Fibroblast of upper back skin (primary cell): Measurements from ENCODE around the gene PRKX.
A peak's percentile ranks its signal among the peaks of the same experiment; 100 is the strongest.
"Not testable (repeated sequence)": the region's sequence is repeated elsewhere in the genome, so short reads cannot be mapped to it uniquely, and the experiment has no call there.

Source experiments
- DNase-seq: peaks from one replicate; pipeline ENCODE4 v3.0.0-alpha.2; 2013

Gene PRKX

DNA sequence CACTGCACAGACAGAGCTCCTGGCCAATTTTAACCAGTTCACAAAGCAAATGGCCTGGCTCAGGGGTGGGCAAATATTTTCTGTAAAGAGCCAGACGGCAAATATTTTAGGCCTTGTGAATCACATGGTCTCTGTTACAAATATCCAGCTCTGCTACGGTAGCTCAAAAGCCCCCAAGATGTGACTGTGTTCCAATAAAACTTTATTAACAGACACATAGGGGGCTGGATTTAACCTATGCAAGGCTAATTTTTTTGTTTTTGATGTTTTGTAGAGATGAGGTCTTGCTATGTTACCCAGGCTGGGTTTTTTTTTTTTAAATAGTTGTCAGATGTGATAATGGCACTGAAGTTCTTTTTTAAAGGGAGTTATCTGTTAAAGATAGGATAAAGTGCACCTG is 65.4 kb downstream of the PRKX start:
- DNase-seq = no peak

DNA sequence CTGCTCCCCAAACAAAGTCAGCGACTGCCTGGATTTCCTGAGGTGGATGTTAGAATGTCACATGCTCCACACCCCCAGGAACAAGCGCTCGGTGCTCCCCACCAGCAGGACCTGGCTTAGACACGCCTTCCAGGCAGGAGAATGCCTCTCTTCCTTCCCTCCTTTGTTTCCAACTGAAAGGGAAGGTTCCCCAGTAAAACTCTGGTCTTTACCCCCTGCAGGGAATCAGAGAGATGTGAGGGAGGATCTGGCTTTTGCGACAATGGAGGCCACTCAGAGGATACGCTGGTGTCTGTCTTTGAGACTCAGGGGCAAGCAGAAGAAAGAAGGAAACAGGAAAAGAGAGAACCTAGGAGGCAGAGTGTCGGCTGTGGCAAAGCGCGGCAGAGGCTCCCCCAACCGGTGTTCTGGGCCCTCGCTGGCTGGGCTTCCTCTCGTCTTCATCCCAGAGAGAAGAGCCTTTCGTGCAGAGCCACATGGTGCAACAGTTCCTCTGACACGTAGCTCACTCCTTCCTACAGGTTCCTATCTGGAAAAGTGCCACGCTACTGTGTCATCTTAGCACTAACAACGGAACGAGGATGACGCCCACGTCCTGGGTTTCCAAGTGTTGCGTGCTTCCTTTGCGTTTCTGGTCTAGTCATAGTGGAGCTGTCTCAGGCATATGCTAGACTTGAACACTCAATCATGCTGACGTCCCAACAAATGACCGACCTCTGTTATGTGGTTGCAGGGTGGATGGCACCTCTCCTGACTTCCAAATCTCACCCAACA is 73.4 kb downstream of the PRKX start:
- peak; percentile 25 for DNase-seq

DNA sequence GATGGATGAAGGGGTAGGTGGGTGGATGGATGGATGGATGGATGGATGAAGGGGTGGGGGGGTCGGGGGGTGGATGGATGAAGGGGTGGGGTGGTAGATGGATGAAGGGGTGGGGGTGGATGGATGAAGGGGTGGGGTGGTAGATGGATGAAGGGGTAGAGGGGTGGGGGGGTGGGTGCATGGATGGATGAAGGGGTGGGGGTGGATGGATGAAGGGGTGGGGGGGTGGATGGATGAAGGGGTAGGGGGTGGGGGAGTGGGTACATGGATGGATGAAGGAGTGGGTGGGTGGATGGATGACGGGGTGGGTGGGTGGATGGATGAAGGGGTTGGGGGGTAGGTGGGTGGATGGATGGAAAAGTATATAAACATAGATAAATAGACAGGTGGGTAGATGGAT is 74.2 kb downstream of the PRKX start:
- DNase-seq = no peak

DNA sequence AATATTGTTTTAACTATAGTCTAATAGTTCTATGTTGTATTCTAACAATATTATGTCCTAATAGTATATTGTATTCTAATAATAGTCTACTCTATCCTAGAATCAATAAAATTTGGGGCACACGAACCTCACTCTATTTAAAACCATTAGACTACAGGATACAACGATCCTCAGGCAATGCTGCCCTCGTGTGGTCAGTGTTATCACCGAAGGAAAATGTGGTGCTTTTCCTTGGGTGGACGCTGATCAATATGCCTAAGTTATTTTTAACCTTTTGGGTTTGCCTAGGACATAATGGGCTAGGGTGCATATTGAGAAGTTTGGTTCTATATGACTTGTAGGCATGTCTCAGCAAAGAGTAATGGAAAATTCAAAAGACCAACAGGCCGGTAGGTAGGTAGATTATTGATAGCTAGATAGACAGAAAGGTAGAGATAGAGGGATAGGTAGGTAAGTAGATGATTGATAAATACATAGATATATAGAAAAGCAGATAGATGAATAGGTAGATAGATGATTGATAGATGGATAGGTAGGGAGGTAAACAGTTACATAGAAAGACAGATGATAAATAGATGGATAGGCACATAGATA is 75.1 kb downstream of the PRKX start:
- DNase-seq = peak; percentile 37

DNA sequence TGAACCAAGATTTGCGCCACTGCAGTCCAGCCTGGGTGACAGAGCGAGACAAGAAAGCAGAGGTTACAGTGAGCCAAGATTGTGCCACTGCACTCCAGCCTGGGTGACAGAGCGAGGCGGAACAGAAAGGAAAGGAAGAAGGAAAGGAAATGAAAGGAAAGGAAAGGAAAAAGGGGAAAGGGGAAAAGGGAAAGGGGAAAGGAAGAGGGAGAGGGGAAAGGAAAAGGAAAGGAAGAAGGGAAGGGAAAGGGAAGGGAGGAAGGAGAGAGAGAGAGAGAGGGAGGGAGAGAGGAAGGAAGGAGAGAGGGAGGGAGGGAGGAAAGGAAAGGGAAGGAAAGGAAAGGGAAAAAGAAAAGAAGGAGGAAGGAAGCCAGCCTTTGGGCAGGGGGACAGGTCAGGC is 76.6 kb downstream of the PRKX start:
- no peak for DNase-seq

DNA sequence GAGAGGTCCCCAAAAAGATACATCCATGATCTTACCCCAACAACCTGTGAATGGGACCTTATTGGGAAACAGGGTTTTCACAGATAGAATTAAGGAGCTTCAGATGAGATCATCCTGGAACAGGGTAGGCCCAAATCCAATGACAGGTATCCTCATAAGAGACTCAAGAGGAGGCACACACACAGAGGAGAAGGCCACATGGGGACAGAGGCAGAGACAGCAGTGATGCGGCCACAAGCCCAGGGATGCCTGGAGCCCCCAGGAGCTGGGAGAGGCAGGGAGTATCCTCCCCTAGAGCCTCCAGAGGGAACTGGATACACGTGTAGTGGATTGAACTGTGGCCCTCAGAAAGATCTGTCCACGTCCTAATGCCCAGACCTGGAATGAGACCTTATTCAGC is 82.3 kb downstream of the PRKX start:
- DNase-seq = no peak

DNA sequence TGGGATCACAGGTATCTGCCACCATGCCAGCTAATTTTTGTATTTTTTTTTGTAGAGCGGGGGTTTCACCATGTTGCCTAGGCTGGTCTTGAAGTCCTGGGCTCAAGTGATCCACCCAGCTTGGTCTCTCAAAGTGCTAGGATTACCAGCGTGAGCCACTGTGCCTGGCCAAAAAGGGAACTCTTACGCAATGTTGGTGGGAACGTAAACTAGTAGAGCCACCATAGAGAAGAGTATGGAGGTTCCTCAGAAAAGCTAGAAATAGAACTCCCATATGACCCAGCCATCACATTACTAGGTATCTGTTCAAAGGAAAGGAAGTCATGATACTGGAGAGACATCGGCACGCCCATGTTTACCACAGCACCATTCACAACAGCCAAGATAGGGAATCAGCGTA is 85.9 kb downstream of the PRKX start:
- no peak for DNase-seq

DNA sequence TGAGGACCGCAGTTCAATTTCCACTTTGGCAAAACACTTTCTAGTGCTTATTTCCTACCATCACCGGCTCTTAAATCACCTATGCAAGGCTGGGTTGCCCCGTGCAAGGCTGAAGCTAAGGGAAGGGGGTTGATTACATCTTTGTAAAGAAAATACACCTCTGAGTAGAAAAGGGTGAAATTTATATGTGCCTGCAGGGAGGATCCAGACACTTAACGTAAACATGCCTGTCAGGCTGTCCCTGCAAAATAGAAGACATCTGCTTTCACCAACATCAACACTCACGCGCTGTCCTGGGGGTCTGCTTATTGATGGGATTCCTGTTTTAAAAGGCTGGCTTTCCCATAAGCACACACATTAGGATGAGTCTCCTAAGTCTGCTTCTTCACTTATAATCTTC is 92.0 kb downstream of the PRKX start:
- DNase-seq = no peak

DNA sequence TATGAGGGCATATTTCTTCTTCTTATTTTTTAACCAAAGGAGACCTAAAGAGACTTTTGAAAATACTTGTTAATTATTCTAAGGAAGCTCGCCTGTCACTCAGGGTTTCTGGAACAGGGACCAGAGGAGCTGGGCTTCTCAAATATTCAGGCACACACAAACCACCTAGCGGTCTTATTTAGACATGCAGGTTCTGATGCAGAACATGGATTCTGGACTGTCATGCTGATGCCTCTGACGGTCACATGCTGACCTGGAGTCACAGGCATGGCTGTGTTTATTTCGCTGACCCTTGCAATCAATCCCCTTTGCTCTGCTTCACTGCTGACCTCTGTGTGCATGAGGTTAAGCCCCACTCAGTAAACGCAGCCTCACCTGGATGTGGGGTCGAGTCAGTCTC is 101.7 kb downstream of the PRKX start:
- DNase-seq = not testable (repeated sequence)

DNA sequence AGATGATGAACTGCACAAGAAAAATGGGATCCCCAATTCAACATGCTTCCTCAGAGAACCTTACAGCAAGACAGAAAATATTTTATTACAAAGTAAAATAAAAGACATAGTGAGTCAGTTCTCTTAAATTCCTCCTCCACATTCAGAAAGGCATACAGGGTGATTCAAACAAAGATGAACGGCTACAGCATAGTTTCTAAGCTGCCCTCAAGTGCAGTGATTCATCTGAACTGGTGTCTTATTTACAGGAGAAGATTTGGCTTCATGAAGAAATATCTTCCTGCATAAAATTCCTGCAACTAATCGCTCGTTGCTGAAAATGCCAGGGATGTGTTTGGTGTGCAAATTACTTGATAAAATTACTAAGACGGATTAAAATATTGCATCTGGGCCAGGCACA is 103.6 kb downstream of the PRKX start:
- peak; percentile 86 for DNase-seq

DNA sequence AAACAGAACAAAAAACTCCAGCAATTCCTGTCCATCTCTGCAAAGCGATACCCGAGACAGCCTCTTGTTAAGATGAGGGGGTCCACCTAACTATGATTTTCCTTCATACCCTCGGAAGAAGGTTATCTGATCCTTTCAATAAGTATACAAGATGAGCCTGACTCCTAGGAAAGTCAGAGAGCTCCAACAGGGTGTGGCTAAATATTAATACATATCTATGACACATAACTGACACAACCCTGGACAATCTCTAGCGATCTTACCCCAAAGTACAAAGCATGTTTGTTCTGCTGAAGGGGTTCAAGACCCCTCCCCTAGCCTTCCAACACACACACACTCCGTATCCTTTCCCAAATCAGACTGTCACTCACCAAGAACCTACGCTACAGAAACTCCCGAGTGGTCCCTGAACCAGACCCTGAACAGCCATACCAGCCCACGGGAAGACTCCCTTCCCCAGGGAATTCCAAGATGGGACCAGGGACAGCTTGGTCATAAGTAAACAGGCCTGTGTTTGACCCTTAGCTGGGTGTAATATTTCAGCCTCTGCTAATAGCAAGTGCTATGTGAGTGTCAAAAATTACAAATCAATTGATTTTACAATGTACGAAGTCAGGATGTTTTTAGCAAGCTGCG is 110.3 kb downstream of the PRKX start:
- no peak for DNase-seq

DNA sequence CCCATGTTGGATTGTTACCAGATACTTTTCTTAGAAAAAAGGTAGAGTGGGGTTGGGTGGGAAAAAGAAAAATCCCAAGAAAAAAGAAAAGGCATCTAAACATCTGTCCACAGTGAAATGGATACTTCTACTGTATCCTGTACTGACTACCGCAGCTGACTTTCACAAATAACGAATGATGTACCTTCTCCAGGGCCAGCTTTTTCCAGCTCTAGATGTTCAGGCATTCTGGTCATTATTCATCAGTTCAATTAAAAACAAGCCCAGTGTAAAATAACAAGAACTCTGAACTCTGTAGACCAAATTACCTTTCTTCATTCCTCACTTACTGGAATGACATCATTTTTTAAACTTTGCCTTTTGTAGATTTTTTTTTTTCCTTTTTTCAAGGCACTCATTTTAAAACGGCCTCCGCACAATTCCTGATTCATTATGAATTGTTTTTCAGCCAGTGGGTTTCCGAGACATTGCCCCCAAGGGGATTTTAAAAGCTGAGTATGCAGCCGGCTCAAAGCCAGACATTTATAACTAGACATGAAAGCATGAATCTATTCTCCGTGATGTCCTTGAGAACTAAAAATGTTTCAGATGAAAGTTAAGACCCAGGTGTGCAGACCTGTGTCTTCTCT is 113.5 kb downstream of the PRKX start:
- DNase-seq = peak; percentile 70

DNA sequence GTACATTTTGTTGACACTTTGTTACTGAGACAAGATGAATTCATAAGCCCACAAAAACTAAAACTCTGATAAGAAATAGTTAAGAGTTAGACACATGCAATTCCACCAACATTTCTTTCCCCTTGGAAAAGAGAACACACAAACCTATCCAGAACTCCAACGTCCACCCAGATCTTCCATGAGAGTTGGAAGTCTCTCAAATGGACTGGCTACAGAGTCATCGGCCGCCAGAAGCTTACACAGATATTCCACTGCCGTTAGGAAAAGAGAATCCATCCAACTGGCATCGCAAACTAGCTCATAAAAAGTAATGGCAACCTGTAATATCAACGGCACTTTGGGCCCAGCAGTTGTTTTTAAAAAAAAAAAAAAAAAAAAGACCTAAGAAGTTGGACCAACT is 114.7 kb downstream of the PRKX start:
- DNase-seq = no peak

DNA sequence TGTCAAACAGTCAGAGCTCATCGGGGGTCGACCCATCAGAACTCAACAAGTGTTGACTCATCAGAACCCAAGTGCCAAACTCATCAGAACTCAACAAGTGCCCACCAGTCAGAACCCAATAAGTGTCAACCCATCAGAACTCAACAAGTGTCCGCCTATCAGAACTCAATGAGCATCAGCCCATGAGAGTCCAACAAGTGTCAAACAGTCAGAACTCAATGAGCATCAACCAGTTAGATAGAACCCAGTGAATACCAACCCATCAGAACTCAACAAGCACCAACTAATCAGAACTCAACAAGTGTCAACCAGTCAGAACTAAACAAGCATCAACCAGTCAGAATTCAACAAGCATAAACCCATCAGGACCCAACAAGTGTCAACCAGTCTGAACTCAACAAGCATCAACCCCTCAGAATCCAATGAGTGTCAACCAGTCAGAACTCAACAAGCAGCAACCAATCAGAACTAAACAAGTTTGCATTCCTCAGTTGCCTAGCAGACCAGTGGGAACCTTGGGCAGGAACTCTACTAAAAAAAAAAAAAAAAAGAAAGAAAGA is 115.3 kb downstream of the PRKX start:
- no peak for DNase-seq

DNA sequence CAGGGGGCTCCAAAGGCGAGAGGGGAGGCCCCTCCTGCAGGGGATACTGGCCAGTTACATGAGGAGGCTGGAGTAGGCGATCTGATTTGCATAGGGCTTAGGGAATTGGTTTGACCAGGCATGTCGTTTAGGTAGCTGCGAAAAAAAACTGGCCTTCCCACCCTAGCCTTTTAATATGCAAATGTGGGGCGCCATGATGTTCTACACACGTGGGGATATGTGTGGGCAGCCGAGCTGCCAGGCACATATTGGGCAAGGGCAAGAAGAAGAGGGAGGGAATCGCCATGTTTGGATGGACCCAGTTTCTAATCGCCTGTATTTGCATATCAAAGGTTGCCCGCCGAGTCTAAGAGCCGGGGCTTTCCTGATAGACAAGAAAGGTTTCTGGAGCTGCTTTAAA is 121.3 kb downstream of the PRKX start:
- DNase-seq = no peak

DNA sequence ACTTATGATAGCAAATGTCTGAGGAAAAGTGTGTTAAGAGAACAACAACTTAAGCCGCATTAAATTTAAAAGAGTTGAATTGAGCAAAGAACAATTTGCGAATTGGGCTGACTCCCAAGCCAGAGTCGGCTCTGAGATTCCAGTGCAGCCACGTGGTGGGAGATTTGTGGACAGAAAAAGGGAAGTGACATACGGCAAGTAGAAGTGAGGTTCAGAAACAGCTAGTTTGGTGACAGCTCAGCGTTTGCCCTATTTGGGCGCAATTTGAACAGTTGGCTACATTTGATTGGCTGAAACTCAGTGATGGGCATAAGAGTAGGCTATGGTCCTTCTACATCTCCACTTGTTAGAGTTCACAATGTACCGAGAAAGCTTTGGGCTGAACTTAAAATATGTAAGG is 124.0 kb downstream of the PRKX start:
- DNase-seq = no peak

DNA sequence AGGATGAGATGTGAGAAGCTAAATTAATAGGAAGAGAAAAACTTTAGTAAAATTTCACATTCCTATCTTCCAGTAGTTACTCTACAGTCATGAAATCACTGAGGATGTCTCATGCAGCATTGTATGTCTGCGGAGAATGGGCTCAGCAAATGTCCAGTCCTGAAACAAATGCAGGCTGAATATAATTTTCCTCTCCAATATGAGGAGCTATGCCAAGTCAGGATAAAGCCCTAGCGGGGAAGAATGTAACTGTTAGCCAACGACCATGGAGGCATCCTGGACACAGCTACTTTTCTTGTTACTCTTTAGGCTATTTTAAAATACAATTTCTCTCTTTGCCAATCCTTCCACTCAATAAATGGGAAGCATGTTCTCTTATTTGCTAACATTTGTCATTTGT is 127.7 kb downstream of the PRKX start:
- no peak for DNase-seq

DNA sequence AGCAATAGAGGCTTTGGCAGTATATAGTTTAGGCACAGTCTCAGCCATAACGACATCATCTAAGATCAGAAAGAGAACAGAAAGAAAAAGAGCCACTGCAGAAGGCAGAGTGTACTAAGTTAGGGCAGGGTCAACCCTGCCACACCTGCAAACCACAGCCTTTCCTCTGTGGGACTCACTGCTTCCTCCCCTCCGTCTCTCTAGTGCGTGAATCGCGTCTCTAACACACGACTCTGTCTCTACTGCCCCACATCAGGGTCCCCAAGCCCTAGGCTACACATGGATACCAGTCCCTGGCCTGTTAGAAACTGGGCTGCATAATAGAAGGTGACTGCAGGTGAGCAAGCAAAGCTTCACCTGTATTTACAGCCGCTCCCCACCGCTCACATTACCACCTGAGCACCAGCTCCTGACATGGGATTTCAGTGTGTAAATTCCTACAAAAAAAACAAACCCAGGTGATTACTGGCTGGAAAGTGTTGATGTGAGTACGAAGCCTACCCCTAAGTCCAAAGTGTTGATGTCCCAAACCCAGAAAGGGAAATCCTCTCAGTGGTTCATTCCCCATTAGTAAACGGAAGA is 128.9 kb downstream of the PRKX start:
- DNase-seq = no peak

DNA sequence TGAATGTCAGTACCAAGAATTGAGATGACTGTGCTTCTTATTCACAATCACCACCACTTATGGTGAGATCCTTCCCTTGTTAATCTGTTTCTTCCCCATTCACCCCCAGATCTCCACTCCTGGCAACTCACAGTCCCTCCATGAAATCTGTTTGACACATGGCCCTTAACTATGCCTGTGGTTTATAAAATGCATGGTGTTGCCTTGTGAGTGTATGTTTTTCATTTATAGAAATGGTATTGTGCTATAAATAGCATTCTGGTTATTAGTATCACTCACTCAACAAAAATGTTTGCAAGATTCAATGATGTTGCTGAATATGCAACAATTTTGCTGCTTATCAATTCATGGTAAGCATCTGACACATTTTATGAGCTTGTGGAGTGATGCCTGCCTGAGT is 131.0 kb downstream of the PRKX start:
- peak; percentile 84 for DNase-seq

DNA sequence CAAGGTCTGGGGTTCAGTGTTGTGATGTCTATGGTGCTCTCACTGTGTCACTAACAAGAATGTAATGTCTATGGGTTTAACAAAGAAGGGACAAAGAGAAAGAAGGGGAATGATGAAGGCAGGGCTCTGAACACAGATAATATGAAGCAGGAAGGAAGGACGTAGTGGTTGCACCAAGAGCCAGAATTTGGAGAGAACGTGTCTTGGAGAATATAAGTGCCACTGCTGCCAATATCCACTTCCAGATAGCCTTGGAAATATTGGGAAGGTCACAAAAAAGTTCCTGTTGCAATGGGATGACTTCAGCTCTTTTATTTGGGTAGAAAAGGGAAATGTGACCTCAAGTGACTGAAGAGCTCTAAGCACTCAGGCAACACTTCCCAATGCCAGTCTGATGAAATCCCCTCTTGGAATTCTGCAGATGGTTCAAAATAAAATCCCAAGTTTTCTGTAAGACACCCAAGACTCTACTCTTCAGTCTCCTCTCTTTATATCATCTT is 131.8 kb downstream of the PRKX start:
- no peak for DNase-seq

DNA sequence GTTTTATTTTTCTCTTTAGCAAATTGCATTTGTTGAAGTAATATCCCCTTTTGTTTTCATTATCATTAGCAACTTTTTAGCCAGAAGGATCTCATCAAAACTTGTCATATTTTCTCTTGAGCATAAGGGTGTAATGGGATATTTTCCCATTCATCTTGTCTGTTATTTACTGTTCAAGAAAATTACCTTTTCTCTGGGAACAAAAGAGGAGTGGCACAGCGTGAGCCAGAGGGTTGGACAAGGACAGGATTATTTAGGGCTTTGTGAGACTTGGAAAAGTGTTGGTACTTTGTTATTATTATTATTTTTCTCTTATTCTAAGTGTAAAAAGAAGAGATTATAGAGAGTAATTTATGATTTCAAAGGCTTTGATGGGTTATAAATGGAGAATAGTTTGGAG is 135.9 kb downstream of the PRKX start:
- DNase-seq = no peak

DNA sequence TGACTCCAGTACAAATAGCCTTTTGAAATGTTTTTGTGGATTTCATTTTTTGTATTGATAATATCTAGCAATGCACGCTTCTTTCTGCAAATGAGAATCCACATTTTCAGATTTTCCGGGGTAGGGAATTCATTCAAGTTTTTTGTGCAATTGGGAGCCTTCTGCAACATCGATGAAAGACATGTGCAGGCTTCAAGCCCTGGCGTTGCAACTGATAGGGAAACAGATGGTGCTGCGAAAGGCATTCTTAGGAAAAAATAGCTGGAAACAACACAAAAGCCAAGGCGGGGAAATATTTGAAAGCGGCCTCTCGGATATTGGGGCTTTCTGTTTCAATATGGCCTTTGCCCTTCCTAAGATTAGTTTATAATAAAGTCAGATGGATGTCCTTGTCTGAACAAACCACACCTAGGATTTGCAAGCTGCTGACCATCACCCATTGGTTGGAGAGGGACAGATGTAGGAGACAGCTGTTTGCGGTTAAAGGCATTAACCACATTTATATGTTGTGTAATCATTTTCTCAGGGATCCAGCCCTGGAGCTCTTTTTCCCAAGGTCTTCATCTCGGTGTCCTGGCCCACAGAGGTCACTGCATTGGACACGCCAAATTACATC is 136.5 kb downstream of the PRKX start:
- DNase-seq = peak; percentile 86

DNA sequence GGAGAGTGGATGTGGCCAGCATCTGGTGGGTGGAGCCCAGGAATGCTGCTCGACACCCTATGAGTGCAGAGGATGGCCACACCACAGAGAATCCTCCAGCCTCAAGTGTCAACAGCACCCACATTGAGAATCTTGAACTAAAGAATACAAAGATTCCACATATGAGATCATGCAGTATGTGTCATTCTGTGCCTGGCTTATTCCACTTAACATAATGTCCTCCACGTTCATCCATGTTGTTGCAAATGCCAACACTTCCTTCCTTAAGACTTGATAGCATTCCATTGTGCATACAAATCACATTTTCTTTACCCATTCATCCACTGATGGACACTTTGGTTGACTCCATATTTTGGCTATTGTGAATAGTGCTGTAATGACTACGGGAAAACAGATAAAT is 145.8 kb downstream of the PRKX start:
- peak; percentile 50 for DNase-seq
